A549 (cell line): ENCODE results near the gene PHC2.

Source experiments
- CHD2 ChIP-seq: fragments of 150-350 bp; IDR thresholded peaks from 2 replicates; pipeline ENCODE4 v1.6.1; 2014; ENCODE audit warnings: low read length; ENCODE audit not compliant: partially characterized antibody
- CTCF ChIP-seq: fragments of >200 bp; sonication (Bioruptor Twin); formaldehyde crosslinking; IDR thresholded peaks from 3 replicates; pipeline ENCODE4 v1.5.1; 2016
- MAFK ChIP-seq: fragments of 450-650 bp; IDR thresholded peaks from 2 replicates; pipeline ENCODE4 v1.6.1; 2014; ENCODE audit not compliant: partially characterized antibody
- MYC ChIP-seq: IDR thresholded peaks from 2 replicates; pipeline ENCODE4 v1.6.1; 2012; ENCODE audit warnings: mild to moderate bottlenecking, inconsistent platforms, low read length, improper control_type of control experiment, borderline replicate concordance

GRCh38 chr1:33276573-33277298 lies 154.2 kb downstream of the PHC2 start:
- TF ChIP-seq MAFK (no peak), CHD2 (no peak), CTCF (no peak), MYC (no peak)
